PC-3 (cell line): Measurements from ENCODE around the gene CNP. TPM values are rescaled to one million over a fixed set of nuclear protein-coding genes. Genes with fewer than 3 reads are reported as not detected.
"Not testable (repeated sequence)": the region's sequence is repeated elsewhere in the genome, so short reads cannot be mapped to it uniquely, and the experiment has no call there.

Experiments
- ATAC-seq: fragments of 200-7000 bp; cut with Tn5 transposase; 2 replicates; pipeline ENCODE4 v1.9.1; 2020; ENCODE audit warnings: mild to moderate bottlenecking, moderate library complexity
- BruUV-seq: library from RNA; stranded (reverse); fragments of 400-500 nt; replicated peaks from 2 replicates; lab custom pipeline; 2021; lab: Mats Ljungman, UMichigan
- CTCF ChIA-PET: fragments of 300-600 bp; sonication (Branson Sonifier 250); formaldehyde crosslinking; loops from one replicate; lab custom pipeline; 2022; ENCODE audit warnings: antibody characterized with exemption; lab: Charles Lee
- POLR2A ChIA-PET: fragments of 300-600 bp; sonication (Branson Sonifier 250); formaldehyde crosslinking; loops from one replicate; lab custom pipeline; 2022; ENCODE audit warnings: antibody characterized with exemption; ENCODE audit not compliant: unreplicated experiment; lab: Charles Lee
- DNase-seq: peaks from one replicate; pipeline ENCODE4 v3.0.0-alpha.2; 2015
- H2AFZ ChIP-seq: fragments of 300-600 bp; sonication (generic); 2 replicates; pipeline ENCODE4 v1.6.0; 2016; ENCODE audit warnings: antibody characterized with exemption, low read length
- H3F3A ChIP-seq: fragments of 300-600 bp; sonication (generic); one replicate; pipeline ENCODE4 v1.6.0; 2017; ENCODE audit warnings: antibody characterized with exemption, low read length, control low read depth, mild to moderate bottlenecking; ENCODE audit not compliant: unreplicated experiment
- H3K27ac ChIP-seq: fragments of 300-600 bp; sonication (generic); 2 replicates; pipeline ENCODE4 v1.5.1; 2016; ENCODE audit warnings: mild to moderate bottlenecking, low read length
- H3K27me3 ChIP-seq: fragments of 300-600 bp; sonication (generic); 2 replicates; pipeline ENCODE4 v1.6.1; 2016; ENCODE audit warnings: low read length, mixed read lengths
- H3K36me3 ChIP-seq: fragments of 300-600 bp; sonication (generic); 2 replicates; pipeline ENCODE4 v1.6.1; 2016; ENCODE audit warnings: low read depth, mixed run types, low read length, mixed read lengths
- H3K4me1 ChIP-seq: fragments of 300-600 bp; sonication (generic); 2 replicates; pipeline ENCODE4 v1.5.1; 2016; ENCODE audit warnings: low read length; ENCODE audit not compliant: insufficient read depth
- H3K4me2 ChIP-seq: fragments of 300-600 bp; sonication (generic); 2 replicates; pipeline ENCODE4 v1.6.0; 2016; ENCODE audit warnings: low read length
- H3K4me3 ChIP-seq: fragments of 300-600 bp; sonication (generic); 2 replicates; pipeline ENCODE4 v1.5.1; 2016; ENCODE audit warnings: mild to moderate bottlenecking, low read length, mixed read lengths
- H3K79me2 ChIP-seq: fragments of 300-600 bp; sonication (generic); 2 replicates; pipeline ENCODE4 v1.6.1; 2017; ENCODE audit warnings: low read length, mixed read lengths
- H3K9ac ChIP-seq: fragments of 300-600 bp; sonication (generic); 2 replicates; pipeline ENCODE4 v1.6.0; 2016; ENCODE audit warnings: mild to moderate bottlenecking, low read length
- H3K9me2 ChIP-seq: fragments of 300-600 bp; sonication (generic); replicated peaks from 2 replicates; pipeline ENCODE4 v1.6.1; 2016; ENCODE audit warnings: mixed run types, low read length, mixed read lengths
- H3K9me3 ChIP-seq: fragments of 300-600 bp; sonication (generic); 2 replicates; pipeline ENCODE4 v1.6.1; 2016; ENCODE audit warnings: low read length, mixed read lengths
- H4K20me1 ChIP-seq: fragments of 300-600 bp; sonication (generic); 2 replicates; pipeline ENCODE4 v1.6.1; 2016; ENCODE audit warnings: low read length, mixed read lengths
- EZH2 ChIP-seq: fragments of 300-600 bp; sonication (generic); IDR thresholded peaks from one replicate; pipeline ENCODE4 v1.6.1; 2017; ENCODE audit warnings: antibody characterized with exemption, mild to moderate bottlenecking, low read length; ENCODE audit not compliant: unreplicated experiment
- intact Hi-C: fragments of 100-400 bp; cut with micrococcal nuclease; formaldehyde crosslinking; loops from 2 replicates; pipeline ENCODE4 v1.9.0; 2023
- total RNA-seq: library from RNA; depleted of rRNA; stranded (reverse); fragments of >200 nt; gene quantifications from 2 replicates; pipeline ENCODE4 v1.2.3, GENCODE V29; 2014
- TF ChIP-seq, protein P1 (sequence below): fragments of 300-600 bp; sonication (generic); conservative IDR thresholded peaks from 2 replicates; pipeline ENCODE4 v1.5.1; 2017; ENCODE audit warnings: antibody characterized with exemption, low read depth, mild to moderate bottlenecking, low read length

The CNP gene
- total RNA-seq, 1 experiment from 2014 or later: 91.6 TPM

DNA sequence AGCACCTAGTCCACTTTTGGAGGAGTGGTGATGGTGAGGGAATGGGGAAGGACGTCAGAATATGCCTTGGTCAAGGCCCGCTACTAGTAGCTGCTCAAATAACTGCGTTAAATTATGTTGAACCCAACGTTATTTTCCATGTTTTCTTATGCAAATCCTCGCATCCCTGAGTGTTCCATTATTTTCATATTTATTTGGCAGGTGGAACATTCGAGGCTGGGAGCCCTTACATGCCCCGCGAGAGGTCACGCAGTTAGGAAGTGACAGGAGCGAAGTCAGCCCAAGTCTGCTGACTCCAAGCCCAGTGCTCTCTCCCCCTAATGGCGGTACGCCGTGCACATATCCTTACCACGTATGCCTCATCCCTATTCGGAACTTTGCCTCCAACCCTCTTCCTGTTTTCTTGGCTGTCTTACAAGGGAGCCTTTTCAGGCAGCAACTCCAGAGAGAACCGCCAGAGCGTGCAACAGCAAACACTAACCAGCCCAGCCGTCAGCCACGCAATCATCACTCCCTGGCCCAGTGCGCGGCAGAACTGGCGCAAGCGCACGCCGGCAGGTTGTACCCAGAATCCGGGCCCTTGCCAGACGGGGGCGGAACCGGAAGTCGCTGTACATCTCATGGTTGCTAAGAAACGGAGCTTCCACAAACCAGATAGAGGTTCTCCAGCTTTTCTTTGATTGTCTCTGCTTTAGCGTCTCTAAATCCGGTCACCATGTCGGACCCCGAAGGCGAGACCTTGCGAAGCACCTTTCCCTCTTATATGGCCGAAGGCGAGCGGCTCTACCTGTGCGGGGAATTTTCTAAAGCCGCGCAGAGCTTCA, 36.4 kb upstream of the CNP start, which contains the start of gene ODAD4:
TSS of gene ODAD4 (plus strand) at position 609 of the 824 bp plus-strand sequence. CDS start at position 716, 107 bp downstream.
- Histone ChIP-seq H3K79me2 (no peaks in the 10 kb centered on the region), H3K27me3 (no peaks in the 10 kb centered on the region), H4K20me1 (no peaks in the 10 kb centered on the region), H3K36me3 (no peaks in the 10 kb centered on the region), H2AFZ (peak within 1 kb of the TSS; percentile 79), H3K27ac (peak within 1 kb of the TSS; percentile 62), H3K9me2 (no peaks in the 10 kb centered on the region), H3K4me3 (peak within 1 kb of the TSS; percentile 65), H3K4me2 (peak within 1 kb of the TSS; percentile 84), H3K4me1 (0 out of 2 replicates have a peak, but pooled peaks cover 6% of the 10 kb centered on the region), H3K9ac (peak within 1 kb of the TSS; percentile 46), H3K9me3 (no peaks in the 10 kb centered on the region), H3F3A (no peaks in the 10 kb centered on the region)
- ChIA-PET POLR2A (interaction anchor here (0.6 kb wide), 2 partner anchors 40 to 867 kb away, joined by 3 to 5 read pairs; no protein-coding TSS in a partner anchor), CTCF (interaction anchor here (0.6 to 0.9 kb wide), 5 partner anchors 30 to 1909 kb away, joined by 3 to 13 read pairs (median 4); no protein-coding TSS in a partner anchor)
- BruUV-seq: TSS peak; percentile 96
- TF ChIP-seq, protein P1, sequence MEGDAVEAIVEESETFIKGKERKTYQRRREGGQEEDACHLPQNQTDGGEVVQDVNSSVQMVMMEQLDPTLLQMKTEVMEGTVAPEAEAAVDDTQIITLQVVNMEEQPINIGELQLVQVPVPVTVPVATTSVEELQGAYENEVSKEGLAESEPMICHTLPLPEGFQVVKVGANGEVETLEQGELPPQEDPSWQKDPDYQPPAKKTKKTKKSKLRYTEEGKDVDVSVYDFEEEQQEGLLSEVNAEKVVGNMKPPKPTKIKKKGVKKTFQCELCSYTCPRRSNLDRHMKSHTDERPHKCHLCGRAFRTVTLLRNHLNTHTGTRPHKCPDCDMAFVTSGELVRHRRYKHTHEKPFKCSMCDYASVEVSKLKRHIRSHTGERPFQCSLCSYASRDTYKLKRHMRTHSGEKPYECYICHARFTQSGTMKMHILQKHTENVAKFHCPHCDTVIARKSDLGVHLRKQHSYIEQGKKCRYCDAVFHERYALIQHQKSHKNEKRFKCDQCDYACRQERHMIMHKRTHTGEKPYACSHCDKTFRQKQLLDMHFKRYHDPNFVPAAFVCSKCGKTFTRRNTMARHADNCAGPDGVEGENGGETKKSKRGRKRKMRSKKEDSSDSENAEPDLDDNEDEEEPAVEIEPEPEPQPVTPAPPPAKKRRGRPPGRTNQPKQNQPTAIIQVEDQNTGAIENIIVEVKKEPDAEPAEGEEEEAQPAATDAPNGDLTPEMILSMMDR: peak; percentile 47
- no peak for TF ChIP-seq EZH2
- peak; percentile 98 for ATAC-seq
- intact Hi-C loops: no loop called here
- DNase-seq: peak; percentile 92

DNA sequence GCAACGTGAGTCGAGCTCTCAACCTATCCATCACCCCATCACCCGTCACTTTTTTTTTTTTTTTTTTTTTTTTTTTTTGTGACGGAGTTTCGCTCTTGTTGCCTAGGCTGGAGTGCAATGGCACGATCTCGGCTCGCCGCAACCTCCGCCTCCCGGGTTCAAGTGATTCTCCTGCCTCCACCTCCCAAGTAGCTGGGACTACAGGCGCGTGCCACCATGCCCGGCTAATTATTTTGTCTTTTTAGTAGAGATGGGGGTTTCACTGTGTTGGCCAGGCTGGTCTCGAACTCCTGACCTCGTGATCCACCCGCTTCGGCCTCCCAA, 35.8 kb upstream of the CNP start:
- intact Hi-C loops, H4K20me1 ChIP-seq, DNase-seq, ATAC-seq, H3F3A ChIP-seq, H3K9me2 ChIP-seq, H3K79me2 ChIP-seq, H3K9ac ChIP-seq, H3K27me3 ChIP-seq, H3K36me3 ChIP-seq, H3K4me1 ChIP-seq, H3K27ac ChIP-seq, H3K9me3 ChIP-seq: not testable (repeated sequence)
- BruUV-seq: TSS peak; percentile 20
- Histone ChIP-seq H2AFZ (peak overlapping the region; percentile 69), H3K4me2 (peak overlapping the region; percentile 84), H3K4me3 (peak overlapping the region; percentile 65)
- ChIA-PET POLR2A (interaction anchor here (0.6 kb wide), 1 partner anchor 867 kb away, joined by 3 read pairs; no protein-coding TSS in a partner anchor), CTCF (interaction anchor here (0.6 to 0.9 kb wide), 4 partner anchors 29 to 1910 kb away, joined by 3 to 5 read pairs (median 4); no protein-coding TSS in a partner anchor)

DNA sequence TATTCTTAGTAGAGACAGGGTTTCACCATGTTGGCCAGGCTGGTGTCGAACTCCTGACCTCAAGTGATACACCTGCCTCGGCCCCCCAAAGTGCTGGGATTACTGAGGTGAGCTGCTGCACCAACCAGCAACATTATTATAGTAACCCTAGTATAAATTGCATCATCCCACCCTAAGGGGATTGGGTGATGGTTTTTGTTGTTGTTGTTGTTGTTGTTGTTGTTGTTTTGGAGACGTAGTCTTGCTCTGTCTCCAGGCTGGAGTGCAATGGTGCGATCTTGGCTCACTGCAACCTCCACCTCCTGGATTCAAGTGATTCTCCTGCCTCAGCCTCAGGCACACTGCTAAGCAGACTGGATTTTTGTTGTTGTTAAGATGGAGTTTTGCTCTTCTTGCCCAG, 34.9 kb upstream of the CNP start:
- H3K9me2 ChIP-seq, H2AFZ ChIP-seq, H3F3A ChIP-seq, H3K4me2 ChIP-seq, H4K20me1 ChIP-seq, POLR2A ChIA-PET, H3K9me3 ChIP-seq, BruUV-seq, intact Hi-C loops, H3K9ac ChIP-seq, H3K27me3 ChIP-seq, H3K27ac ChIP-seq, CTCF ChIA-PET, ATAC-seq, DNase-seq, H3K36me3 ChIP-seq, H3K4me3 ChIP-seq, H3K79me2 ChIP-seq, H3K4me1 ChIP-seq: not testable (repeated sequence)
